ENCODE data around the gene TMEM140. TPM values are rescaled to one million over a fixed set of nuclear protein-coding genes. Genes with fewer than 3 reads are reported as not detected.
A peak's percentile ranks its signal among the peaks of the same experiment; 100 is the strongest.
"Not testable (repeated sequence)": the region's sequence is repeated elsewhere in the genome, so short reads cannot be mapped to it uniquely, and the experiment has no call there.

TMEM140 gene
- total and polyA plus RNA-seq, 2 of the 13 experiments (the other 11 are each of a cell fraction or from before 2014, with no cell fraction given) = 9.2 to 21.7 TPM

DNA sequence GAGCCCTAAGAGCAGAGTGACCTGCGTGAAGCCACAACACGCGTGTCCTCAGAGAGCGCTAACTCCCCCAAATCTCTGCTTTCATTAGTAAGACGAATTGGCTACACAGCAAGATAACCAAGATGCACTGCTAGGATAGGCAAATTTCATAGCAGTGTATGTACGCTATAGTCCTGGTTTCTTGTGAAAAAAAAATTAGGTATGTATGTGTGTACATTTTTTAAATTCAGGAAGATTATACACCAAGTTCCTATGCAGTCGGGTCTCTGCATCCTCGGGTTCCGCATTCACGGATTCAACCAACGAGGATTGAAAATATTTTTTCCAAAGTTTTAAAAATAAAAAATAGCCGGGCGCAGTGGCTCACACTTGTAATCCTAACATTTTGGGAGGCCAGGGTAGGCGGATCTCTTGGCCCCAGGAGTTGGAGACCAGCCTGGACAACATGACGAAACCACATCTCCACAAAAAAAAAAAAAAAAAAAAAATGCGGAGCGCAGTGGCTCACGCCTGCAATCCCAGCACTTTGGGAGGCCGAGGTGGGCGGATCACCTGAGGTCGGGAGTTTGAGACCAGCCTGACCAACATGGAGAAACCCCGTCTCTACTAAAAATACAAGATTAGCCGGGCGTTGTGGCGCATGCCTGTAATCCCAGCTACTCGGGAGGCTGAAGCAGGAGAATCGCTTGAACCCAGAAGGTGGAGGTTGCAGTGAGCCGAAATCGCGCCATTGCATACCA is 64.2 kb downstream of the TMEM140 start:
- intact Hi-C loops (cut with micrococcal nuclease; ENCODE audit: unreplicated experiment) = loop anchor here (2.0 to 5.0 kb wide), 2 partner anchors 39 to 40 kb away; no protein-coding TSS in a partner anchor
- H4K20me1 ChIP-seq (ENCODE audit: insufficient read depth, low read length); H3K79me2 ChIP-seq (ENCODE audit: insufficient read depth, low read length); H3K27me3 ChIP-seq (ENCODE audit: control insufficient read depth in 1 of 2, insufficient read depth in 2 of 2, low read length in 2 of 2); ATAC-seq; CTCF ChIA-PET (ENCODE audit: low intra/inter-chr PET ratio, low total read pairs); H3K36me3 ChIP-seq (replicated peaks in 1 of 2; ENCODE audit: control insufficient read depth in 1 of 2, insufficient read depth in 2 of 2, low read length in 2 of 2); DNase-seq (ENCODE audit: low spot score); BruUV-seq (replicated peaks); H3K9me3 ChIP-seq (ENCODE audit: low read length); FAIRE-seq: not testable (repeated sequence)
- WGBS (ENCODE audit: low lambda C conversion rate) = 25% methylated on average over 30 of the region's 30 CpGs
- peak overlapping the region; percentile 39 for H3K27ac ChIP-seq (ENCODE audit: extremely low read length, insufficient read depth, low read length)
- in situ Hi-C loops (cut with HindIII; ENCODE audit: extremely low pct_ligation_motif_present, low pct_unique_long_range_greater_than_20kb) = loop anchor here (5.0 kb wide), 1 partner anchor 35 kb away; no protein-coding TSS in a partner anchor
- POLR2A ChIA-PET = interaction anchor here (1.0 to 2.1 kb wide), 4 partner anchors 35 to 43 kb away, joined by 3 to 12 read pairs (median 4); partner anchors contain the start of gene CYREN
- peaks cover 61% of the 10 kb centered on the region for H3K4me1 ChIP-seq (ENCODE audit: insufficient read depth, low read length)
- TF ChIP-seq, protein P1, sequence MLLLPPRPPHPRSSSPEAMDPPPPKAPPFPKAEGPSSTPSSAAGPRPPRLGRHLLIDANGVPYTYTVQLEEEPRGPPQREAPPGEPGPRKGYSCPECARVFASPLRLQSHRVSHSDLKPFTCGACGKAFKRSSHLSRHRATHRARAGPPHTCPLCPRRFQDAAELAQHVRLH (CRISPR knock-in tag; IDR thresholded peaks at IDR 0.05; ENCODE audit: borderline replicate concordance, low read depth) = 0 out of 2 replicates have a peak, but pooled peaks have one; percentile 0
- TF ChIP-seq, protein P2, sequence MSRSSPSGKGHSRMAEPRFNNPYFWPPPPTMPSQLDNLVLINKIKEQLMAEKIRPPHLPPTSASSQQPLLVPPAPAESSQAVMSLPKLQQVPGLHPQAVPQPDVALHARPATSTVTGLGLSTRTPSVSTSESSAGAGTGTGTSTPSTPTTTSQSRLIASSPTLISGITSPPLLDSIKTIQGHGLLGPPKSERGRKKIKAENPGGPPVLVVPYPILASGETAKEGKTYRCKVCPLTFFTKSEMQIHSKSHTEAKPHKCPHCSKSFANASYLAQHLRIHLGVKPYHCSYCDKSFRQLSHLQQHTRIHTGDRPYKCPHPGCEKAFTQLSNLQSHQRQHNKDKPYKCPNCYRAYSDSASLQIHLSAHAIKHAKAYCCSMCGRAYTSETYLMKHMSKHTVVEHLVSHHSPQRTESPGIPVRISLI (CRISPR knock-in tag; IDR thresholded peaks at IDR 0.05; ENCODE audit: borderline replicate concordance) = peak; percentile 59; the same call in 1 of the 2 replicates
- TF ChIP-seq CHD4 (IDR thresholded peaks at IDR 0.05; ENCODE audit: borderline replicate concordance, low read length) (0 out of 2 replicates have a peak, but pooled peaks have one; percentile 34), GATAD2A (CRISPR knock-in tag; IDR thresholded peaks at IDR 0.05) (peak; percentile 51), MAX (IDR thresholded peaks at IDR 0.05) (0 out of 2 replicates have a peak, but pooled peaks have one; percentile 2), HMG20A (CRISPR knock-in tag; IDR thresholded peaks at IDR 0.05; ENCODE audit: borderline replicate concordance) (0 out of 2 replicates have a peak, but pooled peaks have one; percentile 13)
- peak overlapping the region; percentile 70 for H3K9ac ChIP-seq (ENCODE audit: insufficient read depth, low read depth, low read length)
- peak overlapping the region; percentile 96 for H3K4me2 ChIP-seq (ENCODE audit: low read depth, low read length)
- H2AFZ ChIP-seq (ENCODE audit: low read length) = peak overlapping the region; percentile 70
- H3K4me3 ChIP-seq (replicated peaks in 1 of 3; ENCODE audit: insufficient read depth in 1 of 3, low read depth in 2 of 3, low read length in 3 of 3) = peak overlapping the region; percentile 86 to 98 (median 96)
